Fibroblast of upper back skin (primary cell): ENCODE results near the gene CALHM3.
A peak's percentile ranks its signal among the peaks of the same experiment; 100 is the strongest.
"Not testable (repeated sequence)": the region's sequence is repeated elsewhere in the genome, so short reads cannot be mapped to it uniquely, and the experiment has no call there.

ENCODE experiments used
- DNase-seq: peaks from one replicate; pipeline ENCODE4 v3.0.0-alpha.2; 2013

CALHM3 gene

GRCh38 chr10:103501186-103501585 is 22.1 kb upstream of the CALHM3 start:
- no peak for DNase-seq

DNA sequence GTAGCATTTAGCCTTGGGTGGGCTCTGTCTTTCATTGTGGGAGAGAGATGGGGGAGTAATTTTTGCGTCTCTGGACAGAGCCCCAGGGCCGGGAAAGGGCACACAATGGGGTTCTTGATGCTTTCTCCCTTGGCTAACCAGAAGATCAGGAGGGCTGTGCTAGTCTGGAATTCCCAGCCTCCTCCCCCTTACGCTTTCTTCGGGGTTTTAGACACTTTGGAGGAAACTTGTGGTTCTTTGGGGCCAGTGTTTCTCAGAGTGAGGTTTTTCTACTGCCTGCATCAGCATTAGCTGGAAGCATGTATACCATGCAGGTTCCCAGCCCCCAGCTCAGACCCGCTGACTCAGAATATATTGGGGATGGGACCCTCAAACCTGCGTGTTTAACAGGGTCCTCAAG is 21.4 kb upstream of the CALHM3 start:
- no peak for DNase-seq

GRCh38 chr10:103499881-103500280 is 20.8 kb upstream of the CALHM3 start:
- DNase-seq, result no peak

DNA sequence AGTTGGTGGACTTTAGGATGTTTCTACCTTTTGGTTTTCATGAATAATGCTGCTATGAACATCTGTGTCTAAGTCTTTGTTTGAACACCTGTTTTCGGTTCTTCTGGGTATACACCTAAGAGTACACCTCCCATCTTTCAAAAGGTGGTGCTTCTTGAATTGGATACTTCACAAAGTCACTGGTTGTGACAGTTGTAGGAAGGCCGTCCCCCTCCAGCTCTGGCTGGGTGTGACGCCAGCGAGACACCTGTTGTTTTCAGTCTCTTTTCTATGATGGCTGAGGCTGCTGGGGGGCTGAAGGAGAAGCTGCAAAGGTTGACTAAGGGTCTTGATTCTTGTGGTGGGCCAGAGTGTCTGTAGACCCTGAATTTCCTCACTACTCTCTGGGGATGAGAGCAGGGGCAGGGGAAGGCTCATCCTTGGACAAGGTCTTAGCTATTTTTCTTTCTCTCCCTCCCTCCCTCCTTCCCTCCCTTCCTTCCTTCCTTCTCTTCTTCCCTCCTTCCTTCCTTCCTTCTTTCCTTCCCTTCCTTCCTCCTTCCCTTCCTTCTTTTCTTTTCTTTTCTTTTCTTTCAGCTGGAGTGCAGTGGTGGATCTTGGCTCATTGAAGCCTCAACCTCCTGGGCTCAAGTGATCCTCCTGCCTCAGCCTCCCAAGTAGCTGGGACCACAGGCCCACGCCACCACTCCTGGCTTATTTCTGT is 20.0 kb upstream of the CALHM3 start:
- no peak for DNase-seq

GRCh38 chr10:103497161-103497915 is 18.3 kb upstream of the CALHM3 start:
- no peak for DNase-seq

DNA sequence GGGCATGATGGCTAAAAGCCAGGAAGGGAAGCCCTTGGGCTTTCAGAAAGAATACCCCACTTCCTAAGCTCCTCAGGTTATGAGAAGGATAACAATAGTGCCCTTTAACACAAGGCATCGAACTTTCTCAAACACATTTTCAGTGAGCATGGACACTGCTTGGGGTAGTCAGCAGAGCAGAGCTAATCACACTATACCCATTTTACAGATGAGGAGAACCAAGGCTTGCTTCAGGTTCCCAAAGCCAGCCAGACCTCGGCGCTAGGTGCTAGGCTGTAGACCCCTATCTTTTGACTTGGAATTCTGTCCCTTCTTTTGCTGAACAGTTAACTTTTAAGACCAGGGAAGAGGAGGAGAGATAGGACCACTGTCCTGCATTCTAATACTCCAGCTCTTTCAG is 16.3 kb upstream of the CALHM3 start:
- DNase-seq, result no peak

DNA sequence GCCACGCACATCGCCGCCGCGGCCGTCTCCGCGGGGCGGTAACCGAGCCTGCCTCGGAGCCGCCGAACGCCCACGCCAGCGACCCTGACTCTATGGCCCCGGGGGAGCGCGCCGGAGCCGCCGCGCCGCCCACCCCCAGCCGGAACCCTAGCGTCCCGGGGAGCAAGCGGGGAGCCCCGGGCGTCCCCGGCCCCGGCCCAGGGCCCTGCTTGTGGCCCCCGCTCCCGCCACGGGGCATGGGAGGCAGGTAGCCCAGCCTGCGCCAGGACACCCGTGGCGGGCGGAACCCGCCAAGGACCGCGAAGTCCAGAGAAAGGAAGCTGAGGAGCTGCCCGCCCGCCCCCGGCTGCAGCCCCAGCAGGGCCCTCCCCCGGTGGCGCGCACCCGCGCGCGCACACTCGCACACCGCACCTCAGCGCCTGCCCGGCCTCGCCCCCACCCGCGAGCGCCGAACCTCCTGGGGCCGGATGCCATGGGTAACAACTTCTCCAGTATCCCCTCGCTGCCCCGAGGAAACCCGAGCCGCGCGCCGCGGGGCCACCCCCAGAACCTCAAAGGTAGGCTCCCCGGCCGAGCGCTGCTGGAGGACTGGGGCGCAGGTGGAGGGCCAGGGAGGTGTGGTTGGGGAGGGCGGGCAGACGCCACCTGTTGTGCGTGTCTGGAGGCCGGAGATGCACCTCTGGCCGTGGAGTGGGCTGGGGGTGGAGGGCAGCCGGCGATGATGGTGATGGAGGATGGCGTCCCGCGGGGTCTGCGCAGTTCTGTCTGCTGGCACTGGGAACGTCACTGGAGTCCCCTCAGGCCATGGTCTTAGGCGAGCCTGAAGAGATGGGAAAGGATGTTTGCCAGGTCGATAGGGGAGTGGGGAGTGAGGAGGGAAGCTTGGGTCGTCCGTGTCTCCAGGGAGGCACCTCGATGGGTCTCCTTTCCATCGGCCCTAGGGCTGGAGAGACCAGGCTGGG is 15.2 kb upstream of the CALHM3 start:
- DNase-seq, result no peak

- DNase-seq, result no peak
Observed at GRCh38 chr10:103493362-103493915, 14.4 kb upstream of the CALHM3 start, which contains the start of gene NEURL1. Gene NEURL1, plus strand, starts transcription at chr10:103493705. Its CDS starts 683 bp downstream, at chr10:103494388.

- DNase-seq, result no peak
Observed at GRCh38 chr10:103492655-103493261, 13.7 kb upstream of the CALHM3 start.

DNA sequence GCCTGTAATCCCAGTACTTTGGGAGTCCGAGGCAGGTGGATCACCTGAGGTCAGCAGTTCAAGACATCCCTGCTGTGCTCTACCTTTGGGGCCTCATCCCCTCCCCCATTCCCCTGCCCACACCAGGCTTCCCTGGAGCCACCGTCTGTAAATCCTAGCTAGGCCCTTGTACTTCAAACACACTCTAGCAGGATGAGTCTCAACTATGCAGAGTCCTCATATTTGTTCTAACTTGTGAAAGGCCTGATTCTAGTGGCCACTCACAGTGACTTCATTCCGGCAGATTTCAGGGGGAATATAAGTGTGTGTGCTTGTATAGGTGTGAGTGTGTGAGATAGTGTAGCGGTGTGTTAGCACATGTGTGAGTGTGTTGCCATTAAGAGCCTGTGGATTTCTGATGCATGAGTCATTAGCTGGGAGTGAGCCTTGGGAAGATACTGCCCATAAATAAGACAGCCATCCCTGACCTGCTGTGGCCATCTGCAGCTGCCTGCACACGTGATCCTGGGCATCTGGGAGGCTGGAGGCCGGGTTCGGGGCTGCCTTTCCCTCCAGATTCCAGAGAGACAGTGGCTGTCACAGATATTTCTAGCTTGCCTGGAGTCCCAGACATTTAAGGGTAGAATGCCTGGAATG is 12.8 kb upstream of the CALHM3 start:
- DNase-seq, result peak; percentile 95

DNA sequence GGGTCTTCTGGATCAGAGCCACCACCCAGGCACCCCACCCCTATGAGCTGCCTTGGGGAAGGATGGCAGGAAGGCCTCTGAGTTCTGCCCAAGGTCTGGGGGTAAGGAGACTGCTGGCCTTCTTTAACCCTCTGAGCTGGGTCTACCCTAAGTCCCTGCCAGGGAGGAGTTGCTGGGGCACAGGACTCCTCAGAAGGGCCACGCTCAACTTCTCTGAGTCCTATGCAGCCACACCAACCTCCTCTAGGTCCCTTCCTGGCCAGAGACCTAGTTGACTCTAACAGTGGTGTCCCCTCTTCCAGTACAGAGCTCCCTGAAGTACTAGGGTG is 11.9 kb upstream of the CALHM3 start:
- no peak for DNase-seq

DNA sequence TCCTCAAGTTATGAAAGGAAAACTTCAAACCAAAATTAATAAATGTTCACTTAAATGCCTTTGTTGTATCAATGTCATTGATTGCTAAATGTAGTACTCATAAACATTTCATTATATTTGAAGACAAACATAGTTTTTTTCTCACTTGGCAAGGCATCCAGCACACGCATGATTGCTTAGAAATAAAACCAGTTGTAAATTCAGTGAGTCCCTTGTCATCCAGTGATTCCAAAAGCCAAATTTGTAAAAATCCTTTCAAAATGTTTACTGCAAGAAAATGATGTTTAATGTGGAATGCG is 8.3 kb upstream of the CALHM3 start:
- DNase-seq, result no peak

DNA sequence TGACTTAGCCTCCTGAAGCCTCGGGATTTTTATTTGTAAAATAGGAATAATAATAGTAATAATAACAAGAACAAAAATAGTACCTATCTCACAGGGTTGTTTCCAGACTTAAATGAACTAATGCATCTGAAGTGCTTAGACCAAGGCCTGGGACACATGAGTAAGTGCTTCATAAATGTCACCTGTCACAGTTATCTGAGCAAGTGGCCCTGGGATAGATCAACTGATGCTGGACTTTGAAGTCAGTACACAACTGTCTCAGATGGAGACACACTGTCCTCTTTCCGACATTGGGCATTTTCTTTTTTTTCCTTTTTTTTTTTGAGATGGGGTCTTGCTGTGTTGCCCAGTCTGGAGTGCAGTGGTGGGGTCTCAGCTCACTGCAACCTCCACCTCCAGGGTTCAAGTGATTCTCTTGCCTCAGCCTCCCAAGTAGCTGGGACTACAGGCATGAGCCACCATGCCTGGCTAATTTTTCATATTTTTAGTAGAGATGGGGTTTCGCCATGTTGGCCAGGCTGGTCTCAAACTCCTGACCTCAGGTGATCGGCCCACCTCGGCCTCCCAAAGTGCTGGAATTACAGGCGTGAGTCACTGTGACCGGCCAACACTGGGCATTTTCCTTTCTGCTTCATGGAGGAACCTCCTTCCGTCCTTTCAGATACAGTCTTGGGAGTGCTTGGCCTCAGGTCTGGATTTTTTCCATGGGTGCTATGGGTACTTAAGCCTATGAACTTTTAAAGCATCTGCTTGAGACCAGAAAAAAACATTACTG is 7.8 kb upstream of the CALHM3 start:
- not testable (repeated sequence) for DNase-seq

DNA sequence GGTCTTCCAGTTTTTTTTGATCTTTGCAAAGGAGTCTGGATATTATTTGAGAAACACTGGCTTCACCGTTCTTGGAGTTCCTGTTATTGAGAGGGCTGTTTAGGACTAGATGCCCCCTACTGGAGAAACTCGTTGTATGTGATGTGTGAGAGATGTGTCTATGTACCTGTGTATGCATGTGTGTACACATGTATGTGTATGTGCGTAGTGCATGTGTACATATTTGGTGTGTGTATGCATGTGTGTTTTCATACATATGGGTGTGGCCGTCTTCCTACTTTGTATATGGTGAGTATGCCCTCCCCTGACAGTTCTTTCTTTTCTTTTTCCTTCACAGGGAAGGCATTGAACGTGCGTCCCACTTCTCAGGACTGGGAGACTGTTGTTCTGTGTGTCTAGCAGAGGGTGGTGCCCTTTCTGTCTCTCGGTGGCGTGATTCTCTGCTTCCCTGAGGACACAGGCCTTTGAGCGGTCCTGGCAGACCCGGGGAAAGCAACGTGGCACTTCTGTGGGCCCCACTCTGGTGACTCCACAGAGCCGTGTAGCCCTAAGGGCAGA is 3.0 kb upstream of the CALHM3 start:
- DNase-seq, result peak; percentile 67

GRCh38 chr10:103480521-103480920 is 1.5 kb upstream of the CALHM3 start:
- no peak for DNase-seq

DNA sequence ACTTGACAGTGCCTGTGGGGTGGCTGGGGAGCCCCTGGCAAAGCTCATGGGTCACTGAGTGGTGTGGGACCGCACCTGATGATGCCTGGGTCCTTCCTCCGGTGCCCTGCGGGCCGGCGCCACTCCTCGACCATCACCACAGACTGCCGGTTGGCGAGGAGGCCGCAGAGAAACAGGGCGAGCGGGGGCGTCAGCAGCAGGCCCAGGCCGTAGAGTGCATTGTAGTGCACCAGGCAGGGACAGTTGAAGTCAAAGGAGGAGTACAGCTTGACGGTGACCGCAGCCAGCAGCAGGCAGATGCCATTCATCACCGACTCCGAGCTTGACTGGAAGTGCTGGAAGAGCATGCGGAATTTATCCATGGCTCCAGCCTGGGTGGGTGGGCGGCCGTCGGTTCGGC is 369 bp downstream of the CALHM3 start:
- no peak for DNase-seq

DNA sequence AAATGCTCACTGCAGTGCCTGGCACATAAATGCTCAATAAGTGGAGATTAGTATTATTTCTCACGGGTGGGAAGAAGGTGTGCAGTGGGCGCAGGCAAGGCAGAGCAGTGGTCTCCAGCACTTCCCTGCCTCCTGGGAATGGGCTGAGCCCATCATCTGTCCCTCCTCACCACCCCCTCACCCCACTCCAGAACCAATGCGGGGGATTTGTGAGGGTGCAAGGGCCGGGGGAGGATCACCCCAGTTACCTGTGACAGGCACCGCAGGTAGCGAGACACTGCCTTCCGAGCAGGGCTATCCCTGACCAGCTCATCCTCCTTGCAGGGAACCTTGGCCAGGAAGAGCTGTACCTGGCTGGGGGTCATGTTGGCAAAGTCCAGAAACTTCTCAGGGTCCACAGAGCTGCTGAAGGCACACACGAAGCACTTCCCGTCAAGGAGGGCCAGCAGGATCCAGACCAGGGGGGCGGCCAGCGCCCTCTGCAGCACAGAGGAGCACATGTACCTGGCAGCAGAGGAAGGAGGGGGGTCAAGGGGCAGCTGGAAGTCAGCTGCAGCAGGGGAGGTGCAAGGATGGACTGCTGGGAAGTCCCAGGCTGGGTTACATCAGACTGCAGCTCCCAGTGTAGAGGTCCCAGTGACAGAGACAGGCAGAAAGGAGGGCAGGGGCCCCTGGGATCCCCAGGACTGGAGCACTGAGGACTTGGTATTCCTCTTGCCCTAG is 2.8 kb downstream of the CALHM3 start:
- no peak for DNase-seq

DNA sequence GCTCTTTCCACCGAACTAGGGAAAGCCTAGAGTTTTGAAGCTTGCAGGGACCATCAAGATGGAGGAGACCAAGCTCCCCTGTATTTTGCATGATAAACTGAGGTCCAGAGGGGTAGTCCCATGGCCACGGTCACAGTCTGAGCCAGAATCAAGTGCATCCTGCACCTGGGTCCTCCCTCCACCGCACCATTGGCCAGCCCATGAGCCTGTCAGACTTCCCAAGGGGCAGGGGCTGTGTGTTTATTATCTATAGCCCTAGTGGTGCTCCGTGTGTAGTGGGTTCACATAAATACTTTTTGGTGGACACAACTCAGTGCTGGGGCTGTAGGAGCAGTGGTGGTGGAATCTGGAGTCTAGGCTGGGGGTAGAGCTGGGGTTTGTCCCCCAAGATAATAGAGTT is 3.6 kb downstream of the CALHM3 start:
- DNase-seq, result no peak

GRCh38 chr10:103474077-103474476 is 5.0 kb downstream of the CALHM3 start:
- no peak for DNase-seq

DNA sequence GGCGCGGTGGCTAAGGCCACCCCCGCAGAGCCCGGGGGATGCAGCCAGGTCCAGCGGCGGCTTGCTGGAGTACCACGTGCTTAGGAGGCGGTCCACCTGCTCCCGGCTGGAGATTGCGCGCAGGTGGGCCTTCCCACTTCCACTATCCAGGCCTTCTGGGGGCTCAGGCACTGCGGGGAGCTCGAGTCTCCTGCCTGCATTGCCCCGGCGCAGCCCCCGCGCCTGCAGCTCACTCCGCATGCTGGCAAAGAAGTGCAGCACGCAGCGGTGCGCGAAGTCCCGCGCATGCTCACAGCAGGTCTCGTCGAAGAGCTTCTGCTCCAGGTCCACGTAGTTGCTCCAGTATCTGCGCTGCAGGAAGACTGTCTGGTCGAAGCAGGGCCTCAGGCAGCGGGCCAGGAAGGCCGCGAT is 5.8 kb downstream of the CALHM3 start:
- DNase-seq, result no peak

DNA sequence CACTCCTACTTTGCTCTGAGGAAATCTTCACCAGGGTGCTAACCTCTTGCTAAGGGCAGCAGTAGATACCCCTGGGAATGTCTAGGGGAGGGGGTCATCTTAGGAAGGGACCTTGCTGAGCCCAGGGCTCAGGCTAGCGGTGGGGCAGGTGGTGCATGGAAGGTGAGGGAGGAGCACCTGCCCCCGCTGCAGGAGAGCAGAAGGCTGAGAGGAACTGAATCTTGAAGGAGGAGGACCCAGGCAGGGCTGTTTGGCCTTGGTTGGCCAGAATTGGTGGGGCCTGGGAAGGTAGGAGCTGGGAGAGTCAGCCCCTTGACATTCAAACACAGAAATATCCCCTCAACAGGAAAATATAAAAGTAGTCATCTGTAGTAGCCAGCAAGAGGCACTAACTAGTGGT is 7.0 kb downstream of the CALHM3 start:
- no peak for DNase-seq
